ENCODE data around the gene SLC39A11.

DNA sequence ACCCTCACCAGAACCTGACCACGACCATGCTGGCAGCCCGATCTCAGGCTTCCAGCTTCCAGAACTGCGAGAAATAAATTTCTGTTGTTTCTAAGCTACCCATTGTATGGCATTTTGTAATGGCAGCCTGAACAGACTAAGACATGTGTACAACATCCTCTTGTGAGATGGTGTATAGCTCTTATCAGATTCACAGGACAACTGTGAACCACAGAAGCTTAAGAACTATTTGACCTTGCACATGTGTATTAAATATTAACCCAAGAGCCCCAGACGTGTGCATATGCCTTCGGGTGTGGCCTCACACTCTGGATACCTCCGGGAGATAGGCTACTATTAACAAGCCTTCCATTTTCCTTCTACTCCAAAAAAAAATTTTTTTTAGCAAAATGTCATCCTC is 248.9 kb downstream of the SLC39A11 start:
- TF ChIP-seq, protein P1, sequence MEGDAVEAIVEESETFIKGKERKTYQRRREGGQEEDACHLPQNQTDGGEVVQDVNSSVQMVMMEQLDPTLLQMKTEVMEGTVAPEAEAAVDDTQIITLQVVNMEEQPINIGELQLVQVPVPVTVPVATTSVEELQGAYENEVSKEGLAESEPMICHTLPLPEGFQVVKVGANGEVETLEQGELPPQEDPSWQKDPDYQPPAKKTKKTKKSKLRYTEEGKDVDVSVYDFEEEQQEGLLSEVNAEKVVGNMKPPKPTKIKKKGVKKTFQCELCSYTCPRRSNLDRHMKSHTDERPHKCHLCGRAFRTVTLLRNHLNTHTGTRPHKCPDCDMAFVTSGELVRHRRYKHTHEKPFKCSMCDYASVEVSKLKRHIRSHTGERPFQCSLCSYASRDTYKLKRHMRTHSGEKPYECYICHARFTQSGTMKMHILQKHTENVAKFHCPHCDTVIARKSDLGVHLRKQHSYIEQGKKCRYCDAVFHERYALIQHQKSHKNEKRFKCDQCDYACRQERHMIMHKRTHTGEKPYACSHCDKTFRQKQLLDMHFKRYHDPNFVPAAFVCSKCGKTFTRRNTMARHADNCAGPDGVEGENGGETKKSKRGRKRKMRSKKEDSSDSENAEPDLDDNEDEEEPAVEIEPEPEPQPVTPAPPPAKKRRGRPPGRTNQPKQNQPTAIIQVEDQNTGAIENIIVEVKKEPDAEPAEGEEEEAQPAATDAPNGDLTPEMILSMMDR (IDR thresholded peaks at IDR 0.05), result no peak
- no peak for TF ChIP-seq POLR2AphosphoS5 (IDR thresholded peaks at IDR 0.05)
- no peak for TF ChIP-seq POLR2A (IDR thresholded peaks at IDR 0.05)
- no peak for TF ChIP-seq EP300 (IDR thresholded peaks at IDR 0.05)
